H54 (cell line): ENCODE results near the gene TSGA10IP.
"Not testable (repeated sequence)": the region's sequence is repeated elsewhere in the genome, so short reads cannot be mapped to it uniquely, and the experiment has no call there.

Experiments
- DNase-seq: peaks from one replicate; pipeline ENCODE4 v3.0.0; 2011; ENCODE audit warnings: low spot score, mixed read lengths; ENCODE audit not compliant: insufficient read length
- FAIRE-seq: peaks from 3 replicates; lab custom pipeline; 2011; peaks lifted over from hg19 to GRCh38; lab: Jason Lieb, UNC
- POLR2A ChIP-seq: IDR thresholded peaks from 2 replicates; pipeline ENCODE4 v1.6.1; 2011; ENCODE audit warnings: low read depth, mild to moderate bottlenecking, low read length

The TSGA10IP gene

DNA sequence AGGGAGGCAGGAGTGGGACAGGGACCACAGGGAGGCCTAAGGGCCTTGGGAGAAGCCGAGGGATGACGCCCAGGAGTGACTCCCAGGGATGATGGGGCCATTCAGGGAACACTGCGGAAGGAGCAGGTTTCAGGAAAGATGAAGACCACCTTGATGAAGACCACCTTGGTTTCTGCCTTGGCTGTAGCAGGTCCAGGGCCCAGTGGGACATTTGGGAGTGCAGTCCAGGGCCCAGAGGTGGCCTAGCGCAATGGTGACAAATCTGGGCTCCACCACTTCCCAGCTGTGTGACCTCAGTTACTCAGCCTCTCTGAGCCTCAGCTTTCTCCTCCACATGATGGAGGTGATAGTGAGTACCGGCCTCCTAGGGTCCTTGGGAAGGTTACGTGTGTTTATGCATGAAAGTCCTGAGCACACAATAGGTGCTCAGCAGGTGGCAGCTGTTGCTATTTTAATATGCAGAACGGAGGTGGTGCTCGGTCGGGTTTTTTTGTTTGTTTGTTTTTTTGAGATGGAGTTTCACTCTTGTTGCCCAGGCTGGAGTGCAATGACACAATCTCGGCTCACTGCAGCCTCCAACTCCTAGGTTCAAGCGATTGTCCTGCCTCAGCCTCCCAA, 770 bp downstream of the TSGA10IP start:
- DNase-seq (no peak), FAIRE-seq (no peak)
- no peak for TF ChIP-seq POLR2A

DNA sequence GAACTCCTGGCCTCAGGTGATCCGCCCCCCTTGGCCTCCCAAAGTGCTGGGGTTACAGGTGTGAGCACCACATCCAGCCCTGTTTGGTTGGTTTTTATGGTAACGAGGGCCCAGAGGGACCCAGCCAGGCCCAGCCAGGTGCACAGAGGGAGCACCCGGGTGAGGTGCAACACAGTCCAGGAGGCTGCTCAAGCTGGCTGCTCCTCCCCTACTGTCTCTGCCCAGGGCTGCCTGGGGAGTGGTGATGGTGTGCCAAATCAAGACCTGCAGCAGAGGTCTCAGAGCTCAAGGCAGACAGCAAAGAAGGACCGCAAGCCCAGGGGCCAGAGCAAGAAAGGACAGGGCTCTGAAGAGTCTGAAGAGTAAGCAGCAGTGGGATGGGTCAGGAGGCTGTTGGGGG, 1.4 kb downstream of the TSGA10IP start:
- FAIRE-seq (no peak), DNase-seq (no peak)
- TF ChIP-seq POLR2A, result no peak

GRCh38 chr11:65947133-65947532, 1.9 kb downstream of the TSGA10IP start:
- no peak for TF ChIP-seq POLR2A
- FAIRE-seq (no peak), DNase-seq (no peak)

DNA sequence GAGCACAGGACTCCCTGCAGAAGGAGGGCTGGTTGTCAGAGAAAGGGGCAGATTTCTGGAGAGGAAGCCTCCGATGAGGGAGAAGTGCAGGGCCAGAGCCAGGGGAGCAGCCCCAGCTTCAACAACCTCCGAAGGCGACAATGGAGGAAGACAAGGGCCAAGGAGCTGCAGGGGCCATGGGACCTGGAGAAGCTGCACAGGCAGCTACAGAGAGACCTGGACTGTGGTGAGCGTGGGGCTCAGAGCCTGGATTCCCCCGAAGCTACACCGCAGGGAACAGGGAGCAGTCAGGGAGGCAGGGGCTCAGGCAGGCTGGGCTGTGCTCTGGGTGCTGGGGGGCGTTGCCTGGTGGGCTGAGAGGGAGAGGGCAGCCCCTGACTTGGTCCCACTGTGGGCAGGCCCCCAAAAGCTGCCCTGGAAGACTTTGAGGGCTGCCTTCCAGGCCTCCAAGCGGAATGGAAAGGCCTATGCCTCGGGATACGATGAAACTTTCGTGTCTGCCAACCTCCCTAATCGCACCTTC, 2.4 kb downstream of the TSGA10IP start:
- TF ChIP-seq POLR2A, result no peak
- DNase-seq, result no peak
- FAIRE-seq, result no peak

DNA sequence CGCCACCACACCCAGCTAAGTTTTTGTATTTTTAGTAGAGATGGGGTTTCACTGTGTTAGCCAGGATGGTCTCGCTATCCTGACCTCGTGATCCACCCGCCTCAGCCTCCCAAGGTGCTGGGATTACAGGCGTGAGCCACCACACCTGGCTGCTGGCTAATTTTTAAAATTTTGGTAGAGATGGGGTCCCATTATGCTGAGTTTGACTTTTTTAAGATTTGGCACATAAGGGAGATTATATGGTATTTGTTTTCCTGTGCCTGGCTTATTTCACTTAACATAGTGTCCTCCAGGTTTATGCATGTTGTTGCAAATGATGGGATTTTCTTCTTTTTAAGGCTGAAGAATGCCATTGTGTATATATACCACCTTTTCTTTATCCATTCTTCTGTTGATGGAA, 5.4 kb downstream of the TSGA10IP start:
- DNase-seq, FAIRE-seq: not testable (repeated sequence)

GRCh38 chr11:65951641-65952040, 6.4 kb downstream of the TSGA10IP start:
- not testable (repeated sequence) for DNase-seq, FAIRE-seq

DNA sequence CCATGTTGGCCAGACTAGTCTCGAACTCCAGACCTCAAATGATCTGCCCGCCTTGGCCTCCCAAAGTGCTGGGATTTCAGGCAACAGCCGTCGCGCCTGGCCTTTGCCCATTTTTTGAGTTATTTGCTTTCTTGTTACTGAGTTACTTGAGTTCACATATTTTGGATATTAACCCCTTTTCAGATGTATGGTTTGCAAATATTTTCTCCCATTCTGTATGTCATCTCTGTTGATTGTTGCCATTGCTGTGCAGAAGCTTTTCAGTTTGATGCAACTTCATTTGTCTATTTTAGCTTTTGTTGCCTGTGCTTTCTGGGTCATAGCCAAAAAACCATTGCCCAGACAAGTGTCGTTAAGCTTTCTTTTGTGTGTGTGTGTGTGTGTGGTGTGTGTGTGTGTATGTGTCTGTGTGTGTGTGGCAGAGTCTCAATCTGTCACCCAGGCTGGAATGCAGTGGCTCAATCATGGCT, 6.8 kb downstream of the TSGA10IP start:
- no peak for DNase-seq
- no peak for TF ChIP-seq POLR2A
- no peak for FAIRE-seq

DNA sequence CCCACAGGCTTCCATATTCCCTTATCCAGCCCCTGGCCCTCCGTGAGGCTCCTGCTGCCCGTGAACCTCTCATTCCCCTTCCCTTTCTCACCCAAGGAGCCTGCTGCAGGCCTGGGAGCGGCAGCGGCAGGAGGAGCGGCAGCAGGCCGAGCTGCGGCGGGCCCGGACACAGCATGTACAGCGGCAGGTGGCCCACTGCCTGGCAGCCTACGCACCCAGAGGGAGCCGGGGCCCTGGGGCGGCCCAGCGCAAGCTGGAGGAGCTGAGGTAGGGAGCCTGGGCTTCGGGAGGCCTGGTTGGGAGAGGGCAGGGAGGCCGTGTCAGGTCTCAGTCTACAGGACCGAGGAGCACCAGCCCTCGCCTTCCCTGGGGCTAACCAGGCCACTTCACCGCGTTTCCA, 8.2 kb downstream of the TSGA10IP start:
- DNase-seq (no peak), FAIRE-seq (no peak)
- no peak for TF ChIP-seq POLR2A

DNA sequence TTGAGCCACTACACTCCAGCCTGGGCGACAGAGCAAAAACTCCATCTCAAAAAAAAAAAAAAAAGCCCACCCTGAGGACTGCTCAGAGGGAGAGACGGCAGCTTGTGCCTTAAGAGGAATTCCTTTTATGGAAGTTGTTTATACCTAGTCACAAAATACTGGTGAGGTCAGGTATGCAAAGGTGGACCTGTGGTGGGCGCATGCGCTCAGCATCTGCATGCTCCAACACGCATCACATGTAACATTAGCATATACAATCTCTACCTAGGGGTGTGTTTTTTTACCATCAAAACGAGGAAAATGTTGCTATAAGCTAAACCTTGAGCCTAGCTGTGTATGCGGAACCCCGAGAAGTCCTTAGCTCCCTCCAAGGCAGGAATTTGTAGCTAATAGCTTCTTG, 9.5 kb downstream of the TSGA10IP start:
- no peak for FAIRE-seq

DNA sequence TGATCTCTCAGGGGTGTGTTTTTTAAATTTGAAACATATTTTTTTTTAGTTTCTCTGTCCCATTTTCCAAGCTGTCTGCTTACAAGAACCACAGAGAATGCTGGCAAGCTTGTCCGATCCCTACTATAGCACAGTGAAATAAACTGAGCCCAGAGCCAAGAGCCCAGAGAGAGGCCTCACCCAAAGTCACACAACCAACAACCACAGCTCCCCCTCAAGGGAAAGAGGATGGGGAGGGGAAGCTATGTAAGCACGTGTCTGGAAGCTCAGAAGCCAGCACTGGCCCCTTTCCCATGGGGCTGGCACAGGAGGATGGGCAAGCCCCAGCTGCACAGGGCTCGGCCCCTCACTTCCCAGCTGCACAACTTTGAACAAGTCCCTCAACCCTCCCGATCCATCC, 13.0 kb downstream of the TSGA10IP start:
- no peak for TF ChIP-seq POLR2A
- no peak for DNase-seq
- FAIRE-seq, result no peak

More for the DNA sequence above, 9.5 kb downstream of the TSGA10IP start:
- no peak for TF ChIP-seq POLR2A
- no peak for DNase-seq

GRCh38 chr11:65958774-65959420, 13.6 kb downstream of the TSGA10IP start:
- TF ChIP-seq POLR2A, result no peak
- no peak for DNase-seq
- no peak for FAIRE-seq

GRCh38 chr11:65960824-65961266, 15.6 kb downstream of the TSGA10IP start:
- FAIRE-seq (no peak), DNase-seq (no peak)
- TF ChIP-seq POLR2A, result no peak

DNA sequence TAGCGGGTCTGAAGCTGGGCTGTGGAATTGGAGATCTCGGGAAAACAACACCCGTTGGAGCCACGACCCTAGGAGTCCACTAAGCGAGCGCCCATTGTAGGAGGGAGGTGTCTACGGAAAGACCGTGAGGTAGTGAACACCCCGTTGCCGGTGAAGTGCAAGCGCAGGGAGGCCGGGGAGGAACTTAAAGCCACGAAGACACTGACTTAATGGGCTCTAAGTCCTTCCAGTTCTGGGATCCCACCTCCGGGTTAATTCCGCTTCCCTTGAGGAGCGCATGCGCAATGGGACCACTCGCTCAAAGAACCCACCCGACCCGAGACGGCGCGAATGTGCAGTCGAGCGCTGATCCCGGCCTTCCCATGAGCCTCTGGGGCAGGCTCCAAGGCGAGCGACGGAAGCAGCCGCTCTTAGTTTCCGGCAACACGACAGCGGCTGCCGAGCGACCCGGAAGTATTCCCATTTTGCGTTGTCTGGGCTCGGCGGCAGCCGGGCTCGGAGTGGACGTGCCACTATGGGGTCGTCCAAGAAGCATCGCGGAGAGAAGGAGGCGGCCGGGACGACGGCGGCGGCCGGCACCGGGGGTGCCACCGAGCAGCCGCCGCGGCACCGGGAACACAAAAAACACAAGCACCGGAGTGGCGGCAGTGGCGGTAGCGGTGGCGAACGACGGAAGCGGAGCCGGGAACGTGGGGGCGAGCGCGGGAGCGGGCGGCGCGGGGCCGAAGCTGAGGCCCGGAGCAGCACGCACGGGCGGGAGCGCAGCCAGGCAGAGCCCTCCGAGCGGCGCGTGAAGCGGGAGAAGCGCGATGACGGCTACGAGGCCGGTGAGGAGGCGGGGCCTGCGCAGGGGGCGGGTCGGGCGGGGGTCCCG, 16.2 kb downstream of the TSGA10IP start, which contains the start of gene SART1:
TSS of gene SART1 (plus strand) at position 468 of the 874 bp plus-strand sequence. CDS start at position 515, 47 bp downstream.
- DNase-seq (peak; percentile 99), FAIRE-seq (no peak)
- no peak; the same call in none of the 2 replicates for TF ChIP-seq POLR2A

- no peak for TF ChIP-seq POLR2A
- FAIRE-seq (no peak), DNase-seq (no peak)
Observed at GRCh38 chr11:65962141-65962564, 16.9 kb downstream of the TSGA10IP start.
